A549 (cell line): ENCODE results near the gene ARHGAP42. TPM values are rescaled to one million over a fixed set of nuclear protein-coding genes. Genes with fewer than 3 reads are reported as not detected.
A peak's percentile ranks its signal among the peaks of the same experiment; 100 is the strongest.

Experiments used
- ATAC-seq, 2 experiments: fragments of 200-7000 bp in 1 of 2; fragments of >200 bp in 1 of 2; cut with Nextera tagmentation in 1 of 2; cut with Tn5 transposase in 1 of 2; 3 replicates each; pipeline versions ENCODE4 v1.8.0 to v1.9.1; 2018 to 2020; ENCODE audit warnings: mild to moderate bottlenecking in 1 of 2, moderate library complexity in 1 of 2
- CTCF ChIA-PET: fragments of 300-600 bp; sonication (Branson Sonifier 250); formaldehyde crosslinking; extraction: SDS; loops from one replicate; lab custom pipeline; 2021; ENCODE audit warnings: antibody characterized with exemption, inconsistent platforms; lab: Yijun Ruan, JAX
- POLR2A ChIA-PET: fragments of 350-600 bp; formaldehyde crosslinking; extraction: SDS; loops from one replicate; lab custom pipeline; 2021; ENCODE audit warnings: antibody characterized with exemption, inconsistent platforms; lab: Yijun Ruan, JAX
- DNase-seq, 2 experiments: peaks; one replicate each; pipeline versions ENCODE4 v3.0.0 to v3.0.0-alpha.2; 2011 to 2016; ENCODE audit warnings: low read depth in 1 of 2, low spot score in 1 of 2
- FAIRE-seq: peaks from 2 replicates; lab custom pipeline; 2011; peaks lifted over from hg19 to GRCh38; lab: Jason Lieb, UNC
- H3K27ac ChIP-seq, 2 experiments: fragments of >200 bp; sonication (Bioruptor Twin); formaldehyde crosslinking; 3 replicates each; pipeline ENCODE4 v1.5.1; 2016 to 2017
- H3K4me1 ChIP-seq: fragments of >200 bp; sonication (Bioruptor Twin); formaldehyde crosslinking; 3 replicates; pipeline ENCODE4 v1.6.1; 2016
- H3K4me2 ChIP-seq: fragments of >200 bp; sonication (Bioruptor Twin); formaldehyde crosslinking; 3 replicates; pipeline ENCODE4 v1.6.1; 2016
- H3K4me3 ChIP-seq: fragments of >200 bp; sonication (Bioruptor Twin); formaldehyde crosslinking; 3 replicates; pipeline ENCODE4 v1.5.1; 2016
- H3K9me3 ChIP-seq: fragments of >200 bp; sonication (Bioruptor Twin); formaldehyde crosslinking; 3 replicates; pipeline ENCODE4 v1.6.1; 2016
- ATOH8 ChIP-seq: fragments of 250-450 bp; sonication (Bioruptor Pico); IDR thresholded peaks from 2 replicates; pipeline ENCODE4 v1.5.0; 2020; ENCODE audit warnings: low read depth, mild to moderate bottlenecking, moderate library complexity
- BCL3 ChIP-seq: fragments of >200 bp; sonication (Bioruptor Twin); formaldehyde crosslinking; IDR thresholded peaks from 3 replicates; pipeline ENCODE4 v1.6.1; 2016
- CBX2 ChIP-seq: fragments of 200-600 bp; sonication (generic); IDR thresholded peaks from 2 replicates; pipeline ENCODE4 v1.6.1; 2016; ENCODE audit warnings: low read depth, mild to moderate bottlenecking, borderline replicate concordance
- CEBPB ChIP-seq, 2 experiments: fragments of >200 bp in 1 of 2; sonication (Bioruptor Twin) in 1 of 2; formaldehyde crosslinking in 1 of 2; IDR thresholded peaks; 2 replicates each; pipeline ENCODE4 v1.6.1; 2012 to 2016
- CHD2 ChIP-seq: fragments of 150-350 bp; IDR thresholded peaks from 2 replicates; pipeline ENCODE4 v1.6.1; 2014; ENCODE audit warnings: low read length; ENCODE audit not compliant: partially characterized antibody
- E2F6 ChIP-seq: IDR thresholded peaks from 2 replicates; pipeline ENCODE4 v1.6.1; 2012; ENCODE audit warnings: low read depth, borderline replicate concordance
- EP300 ChIP-seq, 2 experiments: fragments of >200 bp; sonication (Bioruptor Twin); formaldehyde crosslinking; IDR thresholded peaks; 2 replicates in 1 of 2; 3 replicates in 1 of 2; pipeline ENCODE4 v1.6.1; 2016 to 2017
- ESRRA ChIP-seq: fragments of 150-350 bp; IDR thresholded peaks from 2 replicates; pipeline ENCODE4 v1.6.1; 2014; ENCODE audit warnings: mild to moderate bottlenecking, low read length, borderline replicate concordance
- FOSB ChIP-seq: fragments of 250-450 bp; sonication (Bioruptor Pico); IDR thresholded peaks from 2 replicates; pipeline ENCODE4 v1.5.0; 2020; ENCODE audit warnings: mild to moderate bottlenecking, moderate library complexity
- FOSL2 ChIP-seq, 2 experiments: fragments of 450-650 bp in 1 of 2; fragments of >200 bp in 1 of 2; sonication (Bioruptor Twin) in 1 of 2; formaldehyde crosslinking; IDR thresholded peaks; 2 replicates each; pipeline versions ENCODE4 v1.5.0 to v1.6.1; 2016 to 2020; ENCODE audit warnings: mild to moderate bottlenecking in 1 of 2, moderate library complexity in 1 of 2
- FOXS1 ChIP-seq: fragments of 250-450 bp; sonication (Bioruptor Pico); IDR thresholded peaks from 2 replicates; pipeline ENCODE4 v1.5.0; 2020; ENCODE audit warnings: mild to moderate bottlenecking, moderate library complexity
- HDAC2 ChIP-seq: fragments of 200-600 bp; sonication (generic); IDR thresholded peaks from 2 replicates; pipeline ENCODE4 v1.6.1; 2016
- HES2 ChIP-seq: fragments of >200 bp; sonication (Bioruptor Twin); formaldehyde crosslinking; IDR thresholded peaks from 2 replicates; pipeline ENCODE4 v1.6.1; 2016
- MAX ChIP-seq: IDR thresholded peaks from 2 replicates; pipeline ENCODE4 v1.6.1; 2012
- MYC ChIP-seq: IDR thresholded peaks from 2 replicates; pipeline ENCODE4 v1.6.1; 2012; ENCODE audit warnings: mild to moderate bottlenecking, inconsistent platforms, low read length, improper control_type of control experiment, borderline replicate concordance
- NFE2L2 ChIP-seq: fragments of 150-350 bp; conservative IDR thresholded peaks from 2 replicates; pipeline ENCODE4 v1.6.1; 2014; ENCODE audit warnings: low read length
- PBX3 ChIP-seq: IDR thresholded peaks from 2 replicates; pipeline ENCODE4 v1.6.1; 2012
- PHF8 ChIP-seq: fragments of 200-600 bp; sonication (generic); IDR thresholded peaks from 2 replicates; pipeline ENCODE4 v1.6.1; 2016; ENCODE audit warnings: low read depth, mild to moderate bottlenecking, antibody characterized with exemption, moderate library complexity, borderline replicate concordance
- POLR2AphosphoS2 ChIP-seq: conservative IDR thresholded peaks from 2 replicates; pipeline ENCODE4 v1.6.1; 2012; ENCODE audit warnings: low read length, improper control_type of control experiment, inconsistent platforms
- RAD21 ChIP-seq, 2 experiments: fragments of >200 bp in 1 of 2; sonication (Bioruptor Twin) in 1 of 2; formaldehyde crosslinking in 1 of 2; IDR thresholded peaks in 1 of 2; conservative IDR thresholded peaks in 1 of 2; 2 replicates in 1 of 2; 3 replicates in 1 of 2; pipeline ENCODE4 v1.6.1; 2012 to 2018; ENCODE audit warnings: inconsistent platforms in 1 of 2
- RARB ChIP-seq: fragments of 250-450 bp; sonication (Bioruptor Pico); IDR thresholded peaks from 2 replicates; pipeline ENCODE4 v1.8.0; 2021; ENCODE audit warnings: mild to moderate bottlenecking, moderate library complexity
- REST ChIP-seq: fragments of 200-600 bp; sonication (generic); IDR thresholded peaks from 2 replicates; pipeline ENCODE4 v1.6.1; 2016; ENCODE audit warnings: antibody characterized with exemption, mild to moderate bottlenecking, moderate library complexity
- SMC3 ChIP-seq: fragments of >200 bp; sonication (Bioruptor Twin); formaldehyde crosslinking; IDR thresholded peaks from 3 replicates; pipeline ENCODE4 v1.6.1; 2018; ENCODE audit warnings: inconsistent platforms
- SREBF2 ChIP-seq: fragments of 450-650 bp; IDR thresholded peaks from 2 replicates; pipeline ENCODE4 v1.6.1; 2014; ENCODE audit warnings: mild to moderate bottlenecking, moderate library complexity
- TP53 ChIP-seq: fragments of 250-450 bp; sonication (Bioruptor Pico); IDR thresholded peaks from 2 replicates; pipeline ENCODE4 v1.5.0; 2021; ENCODE audit warnings: mild to moderate bottlenecking, moderate library complexity
- ZC3H11A ChIP-seq: fragments of 450-650 bp; IDR thresholded peaks from 2 replicates; pipeline ENCODE4 v1.6.1; 2014; ENCODE audit warnings: antibody characterized with exemption, mild to moderate bottlenecking
- ZSCAN20 ChIP-seq: fragments of 250-450 bp; sonication (Bioruptor Pico); IDR thresholded peaks from 2 replicates; pipeline ENCODE4 v1.8.0; 2022; ENCODE audit warnings: mild to moderate bottlenecking, moderate library complexity
- WGBS: methylation state at CpG from one replicate; pipeline ENCODE4 v1.1.6; 2017; ENCODE audit errors: missing lambda C conversion rate; 5-methylcytosine and 5-hydroxymethylcytosine counted together
- polyA plus RNA-seq, 4 experiments: library from polyadenylated mRNA; depleted of rRNA in 3 of 4; stranded (reverse); fragments of >200 nt; fragmentation: RNase III in 1 of 4; extraction: RNeasy Plus Mini Kit Qiagen cat#74134 plus additional on column Dnase treatment in 1 of 4; gene quantifications; 2 replicates in 3 of 4; 3 replicates in 1 of 4; pipeline ENCODE4 v1.2.3, GENCODE V29; 2011 to 2017

Gene ARHGAP42
- polyA plus RNA-seq, 2 of the 4 experiments (the other 2 are of a cell fraction) = 5.1 to 17.0 TPM

GRCh38 chr11:100639140-100639539, 47.9 kb upstream of the ARHGAP42 start:
- H3K27ac ChIP-seq = 0 out of 6 replicates have a peak overlapping the region, but pooled peaks of 1 of the 2 experiments have one; percentile 8
- ChIA-PET POLR2A (no interaction called here), CTCF (no interaction called here)
- peak overlapping the region; percentile 54 for H3K4me2 ChIP-seq
- ATAC-seq (peak in 1 of 2 experiments; percentile 26; a peak in 1 of 6 replicates), FAIRE-seq (no peak), DNase-seq (peak in 1 of 2 experiments; percentile 11)
- H3K4me1 ChIP-seq = peaks cover 14% of the 10 kb centered on the region; the same call in 2 of the 3 replicates
- H3K4me3 ChIP-seq = no peak overlapping the region
- TF ChIP-seq SREBF2 = no peak
- TF ChIP-seq CEBPB (IDR thresholded peaks at IDR 0.05) = no peak
- TF ChIP-seq RARB (CRISPR knock-in tag) = no peak
- TF ChIP-seq FOXS1 = no peak
- TF ChIP-seq E2F6 = no peak
- TF ChIP-seq REST = no peak
- TF ChIP-seq CHD2 = no peak
- no peak for TF ChIP-seq SMC3
- no peak for TF ChIP-seq NFE2L2
- no peak for TF ChIP-seq ESRRA
- TF ChIP-seq ZSCAN20 (CRISPR knock-in tag) = no peak
- no peak for TF ChIP-seq HES2
- no peak for TF ChIP-seq FOSL2 (IDR thresholded peaks at IDR 0.05)
- no peak for TF ChIP-seq FOSL2 (CRISPR knock-in tag; IDR thresholded peaks at IDR 0.05)
- TF ChIP-seq PBX3 = no peak
- TF ChIP-seq HDAC2 = no peak
- TF ChIP-seq BCL3 = no peak
- no peak for TF ChIP-seq TP53 (CRISPR knock-in tag)
- no peak for TF ChIP-seq MYC
- no peak for TF ChIP-seq FOSB
- 35% methylated on average over 9 of the region's 9 CpGs for WGBS
- H3K9me3 ChIP-seq = no peaks in the 10 kb centered on the region

- ChIA-PET CTCF (no interaction called here), POLR2A (no interaction called here)
- no peaks in the 10 kb centered on the region for H3K9me3 ChIP-seq
- 86% methylated on average over 2 of the region's 2 CpGs for WGBS
- peaks cover 11% of the 10 kb centered on the region; the same call in 2 of the 3 replicates for H3K4me1 ChIP-seq
- FAIRE-seq (no peak), ATAC-seq (no peak), DNase-seq (no peak)
- no peak overlapping the region for H3K4me3 ChIP-seq
- TF ChIP-seq POLR2AphosphoS2 (no peak), ZC3H11A (no peak), PHF8 (no peak), EP300 (IDR thresholded peaks at IDR 0.05) (no peak), CHD2 (no peak), ATOH8 (CRISPR knock-in tag) (no peak), RAD21 (conservative IDR thresholded peaks at IDR 0.05 in 1 of 2, IDR thresholded peaks at IDR 0.05 in 1 of 2) (no peak), CBX2 (no peak), ZSCAN20 (CRISPR knock-in tag) (no peak), MAX (no peak)
- H3K27ac ChIP-seq = no peak overlapping the region
- no peak overlapping the region for H3K4me2 ChIP-seq
Measured at GRCh38 chr11:100640071-100640470, 47.0 kb upstream of the ARHGAP42 start.
